ENCODE measurements around the gene EXTL2. TPM values are rescaled to one million over a fixed set of nuclear protein-coding genes. Genes with fewer than 3 reads are reported as not detected.

Gene EXTL2
- 51.9 and 52.2 TPM in 2 replicates for total RNA-seq (2014; rRNA removed; shearing (Covaris generic))
- 54.6 and 56.3 TPM in 2 replicates for polyA plus RNA-seq (2016; fragmentation: Nextera tagmentation; extraction: Ambion mirVana)

DNA sequence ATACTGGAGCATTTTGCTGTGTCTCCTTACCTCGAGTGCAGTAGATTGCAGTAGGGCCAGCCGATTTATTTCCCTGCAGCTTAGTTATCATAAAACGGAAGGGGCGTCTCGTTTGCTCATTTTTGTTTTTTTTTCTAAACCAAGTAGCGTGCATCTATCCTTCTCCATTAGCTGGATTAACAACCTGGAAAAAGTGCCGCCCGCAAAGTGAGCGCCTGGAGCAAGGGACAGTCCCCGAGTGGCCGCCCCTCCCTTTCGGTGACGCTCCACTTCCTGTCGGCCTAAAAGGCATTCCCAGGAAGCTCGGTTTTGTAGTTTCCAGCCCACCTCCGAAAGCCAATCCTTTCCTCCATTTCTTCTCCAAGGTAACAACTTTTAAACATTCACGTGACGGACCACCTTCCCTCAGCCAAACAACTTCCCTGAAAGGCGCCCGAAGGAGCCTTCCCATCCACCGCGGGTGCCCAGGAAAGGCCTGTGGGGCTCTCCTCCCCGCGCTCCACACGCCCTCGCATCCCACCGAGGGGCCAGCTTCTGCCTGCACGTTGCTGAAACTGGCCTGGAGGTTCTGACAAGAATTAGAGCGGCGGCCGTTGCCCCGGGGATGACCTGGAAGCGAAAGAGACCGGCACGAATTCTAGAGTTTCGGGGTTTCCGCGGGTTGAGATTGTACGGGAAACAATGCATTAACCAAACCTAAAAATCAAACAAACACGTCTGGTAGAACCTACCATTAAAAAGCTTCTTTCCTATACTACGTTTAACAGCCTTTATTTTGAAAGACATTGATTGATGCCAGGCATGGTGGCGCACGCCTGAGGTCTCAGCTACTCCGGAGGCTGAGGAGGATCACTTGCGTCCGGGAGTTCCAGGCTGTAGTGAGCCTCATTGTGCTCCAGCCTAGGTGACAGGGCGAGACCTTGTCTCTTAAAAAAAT, at the start of gene EXTL2:
EXTL2 (minus strand) TSS at position 240 of the 937 bp plus-strand sequence. CDS start 6,085 bp downstream, outside the sequence.
- TF ChIP-seq EZH2 (IDR thresholded peaks at IDR 0.05; ENCODE audit: insufficient read depth, poor library complexity, severe bottlenecking), result no peak
- TF ChIP-seq EZH2phosphoT487 (IDR thresholded peaks at IDR 0.05; ENCODE audit: insufficient read depth, low read depth), result no peak
- 1% methylated on average over 47 of the region's 47 CpGs for WGBS, 2 experiments (ENCODE audit: low coverage in 1 of 2, low lambda C conversion rate in 2 of 2, missing lambda C conversion rate in 2 of 2)

GRCh38 chr1:100943533-100943932, 48.9 kb upstream of the EXTL2 start:
- Histone ChIP-seq H3K27ac (no peak overlapping the region), H2AFZ (no peak overlapping the region), H3K9me3 (ENCODE audit: low read depth) (no peaks in the 10 kb centered on the region), H3K9ac (no peak overlapping the region), H3K79me2 (ENCODE audit: insufficient read depth) (peaks cover 55% of the 10 kb centered on the region), H4K20me1 (ENCODE audit: insufficient read depth) (0 out of 2 replicates have a peak, but pooled peaks cover 2% of the 10 kb centered on the region), H3K27me3 (replicated peaks; ENCODE audit: insufficient read depth) (no peaks in the 10 kb centered on the region), H3K36me3 (ENCODE audit: low read depth) (peaks cover 13% of the 10 kb centered on the region), H3K4me2 (ENCODE audit: unreplicated experiment) (no peak overlapping the region), H3K9me2 (ENCODE audit: insufficient read depth) (no peaks in the 10 kb centered on the region), H3K4me1 (ENCODE audit: insufficient read depth) (peaks cover 8% of the 10 kb centered on the region), H3K4me3 (no peak overlapping the region), H3F3A (ENCODE audit: insufficient read depth) (no peaks in the 10 kb centered on the region)
- WGBS, 2 experiments (ENCODE audit: low coverage in 1 of 2, low lambda C conversion rate in 2 of 2, missing lambda C conversion rate in 2 of 2), result 93 to 100% methylated on average over 1 of the region's 1 CpG
- no peak for DNase-seq
- TF ChIP-seq EZH2 (IDR thresholded peaks at IDR 0.05; ENCODE audit: insufficient read depth, poor library complexity, severe bottlenecking) (no peak), EZH2phosphoT487 (IDR thresholded peaks at IDR 0.05; ENCODE audit: insufficient read depth, low read depth) (no peak)
- in situ Hi-C loops (cut with MboI), result no loop called here

More for the DNA sequence above, at the start of gene EXTL2:
- Histone ChIP-seq H3K4me3 (peak within 1 kb of the TSS; percentile 95), H3K27ac (peak within 1 kb of the TSS; percentile 91), H3F3A (ENCODE audit: insufficient read depth) (peaks cover 17% of the 10 kb centered on the region; the same call in 1 of the 2 replicates), H3K9me3 (ENCODE audit: low read depth) (no peaks in the 10 kb centered on the region), H3K79me2 (ENCODE audit: insufficient read depth) (peaks cover 81% of the 10 kb centered on the region), H3K4me1 (ENCODE audit: insufficient read depth) (peaks cover 31% of the 10 kb centered on the region), H2AFZ (peak within 1 kb of the TSS; percentile 93), H3K36me3 (ENCODE audit: low read depth) (peaks cover 18% of the 10 kb centered on the region), H3K27me3 (replicated peaks; ENCODE audit: insufficient read depth) (no peaks in the 10 kb centered on the region), H3K9ac (peak within 1 kb of the TSS; percentile 98), H4K20me1 (ENCODE audit: insufficient read depth) (no peaks in the 10 kb centered on the region), H3K4me2 (ENCODE audit: unreplicated experiment) (peak within 1 kb of the TSS; percentile 98), H3K9me2 (ENCODE audit: insufficient read depth) (no peaks in the 10 kb centered on the region)
- DNase-seq, result peak; percentile 89
- in situ Hi-C loops (cut with MboI), result loop anchor here (25.0 kb wide), 1 partner anchor 1083 kb away; no protein-coding TSS in a partner anchor

DNA sequence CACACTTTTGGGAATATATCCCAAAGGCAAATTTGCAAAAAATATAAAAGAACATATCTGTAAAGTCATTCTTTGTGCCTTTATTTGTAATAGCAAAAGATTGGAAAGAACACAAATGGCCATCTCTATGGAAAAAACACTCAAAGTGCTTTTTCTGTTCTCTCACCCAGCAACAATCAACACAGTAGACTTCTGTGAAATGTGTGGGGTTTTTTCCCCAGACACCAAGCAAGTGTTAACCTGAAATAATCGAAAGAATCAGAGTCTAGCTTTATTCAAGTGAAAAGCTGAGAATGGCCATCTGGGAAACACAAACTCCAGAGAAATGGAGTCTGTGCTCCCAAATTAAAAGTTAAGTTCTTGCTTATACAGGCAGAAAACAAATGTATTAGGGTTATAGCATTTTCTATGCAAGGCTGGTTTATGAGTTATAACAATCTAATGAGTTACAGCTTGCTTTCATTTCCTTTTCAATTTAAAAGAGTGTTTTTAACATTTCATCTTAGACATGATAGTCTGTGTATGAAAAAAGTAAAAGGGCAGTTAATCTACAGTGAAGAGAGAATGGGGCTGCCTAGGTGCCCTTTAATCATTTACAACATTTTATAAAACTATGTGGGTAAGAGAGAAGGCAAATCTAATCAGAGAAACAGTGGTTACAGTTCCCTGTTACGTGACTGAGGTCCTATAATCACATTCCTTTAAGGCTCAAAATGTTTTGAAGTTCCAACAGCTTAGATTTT, 47.8 kb upstream of the EXTL2 start:
- Histone ChIP-seq H3K9me3 (ENCODE audit: low read depth) (no peaks in the 10 kb centered on the region), H3K36me3 (ENCODE audit: low read depth) (peaks cover 21% of the 10 kb centered on the region), H3K27ac (no peak overlapping the region), H3K9me2 (ENCODE audit: insufficient read depth) (no peaks in the 10 kb centered on the region), H3K4me2 (ENCODE audit: unreplicated experiment) (no peak overlapping the region), H3K4me1 (ENCODE audit: insufficient read depth) (peaks cover 8% of the 10 kb centered on the region), H2AFZ (no peak overlapping the region), H3F3A (ENCODE audit: insufficient read depth) (no peaks in the 10 kb centered on the region), H3K9ac (no peak overlapping the region), H4K20me1 (ENCODE audit: insufficient read depth) (0 out of 2 replicates have a peak, but pooled peaks cover 2% of the 10 kb centered on the region), H3K79me2 (ENCODE audit: insufficient read depth) (peaks cover 47% of the 10 kb centered on the region), H3K27me3 (replicated peaks; ENCODE audit: insufficient read depth) (no peaks in the 10 kb centered on the region), H3K4me3 (no peak overlapping the region)
- no peak for DNase-seq
- WGBS, 2 experiments (ENCODE audit: low coverage in 1 of 2, low lambda C conversion rate in 2 of 2, missing lambda C conversion rate in 2 of 2), result 20 to 26% methylated on average over 2 of the region's 2 CpGs
- TF ChIP-seq EZH2phosphoT487 (IDR thresholded peaks at IDR 0.05; ENCODE audit: insufficient read depth, low read depth) (no peak), EZH2 (IDR thresholded peaks at IDR 0.05; ENCODE audit: insufficient read depth, poor library complexity, severe bottlenecking) (no peak)
- in situ Hi-C loops (cut with MboI), result no loop called here

DNA sequence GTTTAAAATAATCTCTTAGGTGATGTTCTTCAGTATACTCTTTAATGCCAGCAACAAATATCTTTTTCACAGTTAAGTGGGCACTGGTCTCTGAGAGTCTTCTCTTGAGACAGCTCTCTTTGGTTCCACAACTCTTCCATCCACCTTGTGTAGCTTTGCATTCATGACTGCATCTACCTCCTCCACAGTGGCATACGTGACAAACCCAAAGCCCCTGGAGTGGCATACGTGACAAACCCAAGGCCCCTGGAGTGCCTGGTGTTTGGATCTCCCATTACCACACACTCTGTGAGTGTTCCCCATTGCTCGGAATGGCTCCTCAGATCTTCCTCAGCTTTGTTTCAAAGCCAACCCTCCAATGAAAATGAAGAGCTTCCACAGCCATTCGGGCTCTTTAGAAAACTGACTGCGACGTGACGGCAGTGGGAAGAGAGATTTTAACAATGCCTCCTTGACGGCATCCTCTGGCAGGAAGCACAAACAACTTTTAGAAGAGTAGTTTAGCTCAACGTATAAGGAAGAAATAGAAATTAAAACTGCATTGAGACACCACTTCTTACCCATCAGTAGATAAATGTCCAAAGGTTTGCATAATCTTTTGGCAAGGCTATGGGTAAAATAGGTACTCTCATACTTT, 47.1 kb upstream of the EXTL2 start:
- Histone ChIP-seq H3K9ac (no peak overlapping the region), H3K9me3 (ENCODE audit: low read depth) (no peaks in the 10 kb centered on the region), H3K36me3 (ENCODE audit: low read depth) (peaks cover 27% of the 10 kb centered on the region), H4K20me1 (ENCODE audit: insufficient read depth) (0 out of 2 replicates have a peak, but pooled peaks cover 2% of the 10 kb centered on the region), H3F3A (ENCODE audit: insufficient read depth) (no peaks in the 10 kb centered on the region), H2AFZ (no peak overlapping the region), H3K4me2 (ENCODE audit: unreplicated experiment) (no peak overlapping the region), H3K27me3 (replicated peaks; ENCODE audit: insufficient read depth) (no peaks in the 10 kb centered on the region), H3K4me1 (ENCODE audit: insufficient read depth) (peaks cover 8% of the 10 kb centered on the region), H3K27ac (no peak overlapping the region), H3K9me2 (ENCODE audit: insufficient read depth) (no peaks in the 10 kb centered on the region), H3K79me2 (ENCODE audit: insufficient read depth) (peaks cover 47% of the 10 kb centered on the region), H3K4me3 (no peak overlapping the region)
- no peak for TF ChIP-seq EZH2 (IDR thresholded peaks at IDR 0.05; ENCODE audit: insufficient read depth, poor library complexity, severe bottlenecking)
- TF ChIP-seq EZH2phosphoT487 (IDR thresholded peaks at IDR 0.05; ENCODE audit: insufficient read depth, low read depth), result no peak
- WGBS, 2 experiments (ENCODE audit: low coverage in 1 of 2, low lambda C conversion rate in 2 of 2, missing lambda C conversion rate in 2 of 2), result 92 to 94% methylated on average over 9 of the region's 9 CpGs
- in situ Hi-C loops (cut with MboI), result no loop called here
- no peak for DNase-seq
